Keratinocyte (primary cell): ENCODE data around the gene SOCS1. TPM values are rescaled to one million over a fixed set of nuclear protein-coding genes. Genes with fewer than 3 reads are reported as not detected.

Experiments used
- DNase-seq: peaks from one replicate; pipeline ENCODE4 v3.0.0-alpha.2; 2011; ENCODE audit warnings: low read depth, missing footprints, low spot score
- FAIRE-seq: peaks from 2 replicates; lab custom pipeline; 2011; peaks lifted over from hg19 to GRCh38; lab: Jason Lieb, UNC
- H2AFZ ChIP-seq: 2 replicates; pipeline ENCODE4 v1.6.0; 2012; ENCODE audit warnings: low read length, control low read depth, inconsistent platforms; ENCODE audit not compliant: control insufficient read depth
- H3K27ac ChIP-seq: 2 replicates; pipeline ENCODE4 v1.5.1; 2011; ENCODE audit warnings: low read length; ENCODE audit not compliant: control insufficient read depth, insufficient read depth
- H3K27me3 ChIP-seq: 3 replicates; pipeline ENCODE4 v1.6.0; 2011; ENCODE audit warnings: low read length; ENCODE audit not compliant: control insufficient read depth, insufficient read depth; ENCODE audit errors: extremely low read depth
- H3K36me3 ChIP-seq, 2 experiments: 2 replicates in 1 of 2; 3 replicates in 1 of 2; pipeline ENCODE4 v1.5.1; 2011; ENCODE audit warnings: low read length in 2 of 2, mild to moderate bottlenecking in 1 of 2; ENCODE audit not compliant: control insufficient read depth in 2 of 2, insufficient read depth in 2 of 2; ENCODE audit errors: extremely low read depth in 1 of 2
- H3K4me1 ChIP-seq: 3 replicates; pipeline ENCODE4 v1.5.1; 2011; ENCODE audit warnings: low read length; ENCODE audit not compliant: control insufficient read depth, insufficient read depth; ENCODE audit errors: extremely low read depth
- H3K4me2 ChIP-seq: 3 replicates; pipeline ENCODE4 v1.6.0; 2011; ENCODE audit warnings: low read depth, low read length; ENCODE audit not compliant: control insufficient read depth, insufficient read depth; ENCODE audit errors: extremely low read depth
- H3K4me3 ChIP-seq, 3 experiments: fragments of 200-600 bp in 1 of 3; sonication (generic) in 1 of 3; 2 replicates in 2 of 3; 3 replicates in 1 of 3; pipeline ENCODE4 v1.5.1; 2011 to 2016; ENCODE audit warnings: low read length in 3 of 3, mild to moderate bottlenecking in 3 of 3, control low read depth in 2 of 3, inconsistent platforms in 1 of 3, low read depth in 1 of 3, mixed read lengths in 1 of 3, mixed run types in 1 of 3, moderate library complexity in 1 of 3; ENCODE audit not compliant: control insufficient read depth in 2 of 3, insufficient read depth in 2 of 3; ENCODE audit errors: extremely low read depth in 1 of 3
- H3K79me2 ChIP-seq: 2 replicates; pipeline ENCODE4 v1.6.0; 2012; ENCODE audit warnings: low read length; ENCODE audit not compliant: control insufficient read depth, insufficient read depth
- H3K9ac ChIP-seq: 3 replicates; pipeline ENCODE4 v1.6.0; 2011; ENCODE audit warnings: low read length; ENCODE audit not compliant: control insufficient read depth, insufficient read depth; ENCODE audit errors: extremely low read depth
- H3K9me1 ChIP-seq: 3 replicates; pipeline ENCODE4 v1.6.0; 2011; ENCODE audit warnings: low read length; ENCODE audit not compliant: control insufficient read depth, insufficient read depth; ENCODE audit errors: extremely low read depth
- H3K9me3 ChIP-seq: 2 replicates; pipeline ENCODE4 v1.5.1; 2012; ENCODE audit warnings: low read depth, low read length; ENCODE audit not compliant: control insufficient read depth
- H4K20me1 ChIP-seq: 3 replicates; pipeline ENCODE4 v1.6.0; 2011; ENCODE audit warnings: low read length; ENCODE audit not compliant: control insufficient read depth, insufficient read depth; ENCODE audit errors: extremely low read depth
- EZH2 ChIP-seq: IDR thresholded peaks from one replicate; pipeline ENCODE4 v1.6.1; 2012; ENCODE audit warnings: inconsistent platforms, mild to moderate bottlenecking, low read length, moderate library complexity
- dilution Hi-C: fragments of 300-500 bp; cut with MboI; formaldehyde crosslinking; loops from one replicate; pipeline ENCODE4 v1.7.0; 2020; ENCODE audit warnings: low sequenced_read_pairs; ENCODE audit not compliant: extremely low pct_ligation_motif_present
- polyA plus RNA-seq, 5 experiments: library from polyadenylated mRNA; depleted of rRNA in 3 of 5; stranded (reverse) in 3 of 5; stranded (forward) in 1 of 5; unstranded in 1 of 5; fragments of >200 nt; gene quantifications; 1 replicate in 1 of 5; 2 replicates in 3 of 5; 3 replicates in 1 of 5; pipeline versions ENCODE4 v1.2.1 to v1.2.3, GENCODE V29; 2011 to 2012; ENCODE audit warnings: missing spikeins in 2 of 5, low read depth in 1 of 5, low replicate concordance in 1 of 5
- TF ChIP-seq, protein P1 (sequence below), 3 experiments: IDR thresholded peaks in 1 of 3; conservative IDR thresholded peaks in 1 of 3; optimal IDR thresholded peaks in 1 of 3; 2 replicates in 2 of 3; 3 replicates in 1 of 3; pipeline versions ENCODE3 to v1.5.1; 2011; ENCODE audit warnings: low read length in 3 of 3, mild to moderate bottlenecking in 3 of 3, moderate library complexity in 2 of 3, control low read depth in 1 of 3, inconsistent platforms in 1 of 3; ENCODE audit not compliant: insufficient read depth in 2 of 3; ENCODE audit errors: extremely low read depth in 1 of 3

SOCS1 gene
- polyA plus RNA-seq, 1 donor (not counting 4 experiments of a cell fraction or from before 2014, with no cell fraction given): 0.98 TPM

DNA sequence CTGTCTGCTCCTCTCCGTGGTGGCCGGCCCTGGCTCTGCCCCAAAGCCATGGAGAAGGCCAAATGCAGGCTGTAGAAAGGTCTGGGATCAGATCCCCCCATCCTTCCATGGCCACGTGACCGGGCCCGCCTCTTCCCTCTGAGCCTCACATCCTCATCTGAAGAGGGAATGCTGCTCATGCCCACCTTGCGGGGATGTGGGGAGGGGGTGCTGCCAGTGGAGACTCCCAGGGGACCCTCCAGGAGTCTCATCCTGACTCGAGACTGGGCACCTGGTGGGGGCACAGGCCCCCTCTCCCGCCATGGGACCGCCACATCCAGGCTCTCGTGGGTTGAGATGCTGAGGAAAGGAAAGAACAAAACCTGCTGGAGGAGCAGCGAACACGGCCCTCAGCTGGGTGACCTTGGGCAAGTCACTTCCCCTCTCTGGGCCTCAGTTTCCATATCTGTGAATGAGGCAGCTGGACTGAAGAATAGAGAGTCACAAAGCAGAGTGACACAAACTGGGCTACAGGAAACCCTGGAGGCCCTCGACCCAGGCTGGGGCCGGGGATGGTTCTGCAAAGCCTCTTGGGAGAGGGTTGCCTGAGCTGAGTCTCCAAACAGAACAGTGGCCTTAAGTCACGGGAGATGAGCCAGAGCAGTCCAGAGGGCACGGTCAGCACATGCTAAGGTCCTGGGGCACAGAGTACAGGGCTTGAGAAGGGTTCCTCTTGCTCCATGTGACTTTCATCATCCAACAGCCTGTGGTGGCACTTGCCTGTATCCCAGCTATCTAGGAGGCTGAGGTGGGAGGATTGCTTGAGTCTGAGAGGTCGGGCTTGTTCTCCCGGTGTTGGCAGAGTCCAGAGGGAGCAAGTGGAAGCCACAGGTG is 30.1 kb downstream of the SOCS1 start:
- no peak for FAIRE-seq
- no peak overlapping the region for H3K9ac ChIP-seq
- H4K20me1 ChIP-seq: no peaks in the 10 kb centered on the region
- dilution Hi-C loops: no loop called here
- no peak overlapping the region for H3K4me3 ChIP-seq
- no peak for DNase-seq
- H3K79me2 ChIP-seq: no peaks in the 10 kb centered on the region
- TF ChIP-seq, protein P1, sequence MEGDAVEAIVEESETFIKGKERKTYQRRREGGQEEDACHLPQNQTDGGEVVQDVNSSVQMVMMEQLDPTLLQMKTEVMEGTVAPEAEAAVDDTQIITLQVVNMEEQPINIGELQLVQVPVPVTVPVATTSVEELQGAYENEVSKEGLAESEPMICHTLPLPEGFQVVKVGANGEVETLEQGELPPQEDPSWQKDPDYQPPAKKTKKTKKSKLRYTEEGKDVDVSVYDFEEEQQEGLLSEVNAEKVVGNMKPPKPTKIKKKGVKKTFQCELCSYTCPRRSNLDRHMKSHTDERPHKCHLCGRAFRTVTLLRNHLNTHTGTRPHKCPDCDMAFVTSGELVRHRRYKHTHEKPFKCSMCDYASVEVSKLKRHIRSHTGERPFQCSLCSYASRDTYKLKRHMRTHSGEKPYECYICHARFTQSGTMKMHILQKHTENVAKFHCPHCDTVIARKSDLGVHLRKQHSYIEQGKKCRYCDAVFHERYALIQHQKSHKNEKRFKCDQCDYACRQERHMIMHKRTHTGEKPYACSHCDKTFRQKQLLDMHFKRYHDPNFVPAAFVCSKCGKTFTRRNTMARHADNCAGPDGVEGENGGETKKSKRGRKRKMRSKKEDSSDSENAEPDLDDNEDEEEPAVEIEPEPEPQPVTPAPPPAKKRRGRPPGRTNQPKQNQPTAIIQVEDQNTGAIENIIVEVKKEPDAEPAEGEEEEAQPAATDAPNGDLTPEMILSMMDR (optimal IDR thresholded peaks at IDR 0.05 in 1 of 3, IDR thresholded peaks at IDR 0.05 in 1 of 3, conservative IDR thresholded peaks at IDR 0.05 in 1 of 3; ENCODE audit: extremely low read depth in 1 of 3, insufficient read depth in 2 of 3, low read length in 3 of 3): no peak
- no peak for TF ChIP-seq EZH2
- H3K36me3 ChIP-seq: no peaks in the 10 kb centered on the region
- H2AFZ ChIP-seq: no peak overlapping the region
- H3K27me3 ChIP-seq: no peaks in the 10 kb centered on the region
- H3K9me1 ChIP-seq: no peaks in the 10 kb centered on the region
- no peaks in the 10 kb centered on the region for H3K9me3 ChIP-seq
- H3K4me1 ChIP-seq: no peaks in the 10 kb centered on the region
- no peak overlapping the region for H3K27ac ChIP-seq
- no peak overlapping the region for H3K4me2 ChIP-seq

DNA sequence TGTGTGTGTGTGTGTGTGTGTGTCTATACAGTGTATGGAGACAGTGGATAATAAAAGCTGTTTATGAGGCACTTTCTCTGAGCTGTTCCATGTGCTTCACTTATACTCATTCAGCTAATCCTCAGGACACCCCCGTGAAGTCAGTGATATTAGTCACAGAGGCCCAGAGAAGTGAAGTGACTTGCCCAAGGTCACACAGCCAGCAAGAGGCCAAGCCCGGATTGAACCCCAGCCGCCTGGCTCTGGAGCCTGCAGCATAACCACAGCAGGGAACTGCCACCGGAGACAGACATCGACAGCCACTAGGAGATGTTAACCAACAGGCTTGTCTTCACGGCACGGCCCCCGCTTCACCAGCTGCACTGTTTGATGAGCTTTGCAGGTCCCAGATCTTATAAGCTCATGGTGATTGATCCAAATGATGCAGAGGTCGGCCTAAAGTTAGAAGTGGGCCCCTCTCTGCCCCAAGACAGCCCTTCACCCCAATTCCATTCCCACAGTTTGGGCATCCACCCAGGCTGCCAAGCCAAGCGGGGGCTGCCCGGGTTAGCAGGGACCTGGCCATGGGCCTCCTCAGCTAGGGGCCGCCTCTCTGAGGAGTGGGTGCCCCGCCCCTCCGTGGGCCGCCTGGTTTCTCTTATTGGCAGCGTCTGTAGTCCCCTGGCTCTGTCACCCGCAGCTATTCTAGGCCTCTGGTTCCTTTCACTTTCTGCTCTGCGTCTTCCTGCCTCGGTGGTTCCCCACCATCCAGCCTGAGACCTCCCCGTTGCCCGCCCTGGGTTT is 30.9 kb downstream of the SOCS1 start:
- dilution Hi-C loops: no loop called here
- Histone ChIP-seq H3K4me1 (no peaks in the 10 kb centered on the region), H3K79me2 (no peaks in the 10 kb centered on the region), H3K4me2 (no peak overlapping the region), H3K9ac (no peak overlapping the region), H2AFZ (no peak overlapping the region), H3K27me3 (no peaks in the 10 kb centered on the region), H3K36me3 (no peaks in the 10 kb centered on the region), H3K9me1 (no peaks in the 10 kb centered on the region), H3K27ac (no peak overlapping the region), H3K9me3 (no peaks in the 10 kb centered on the region), H3K4me3 (no peak overlapping the region), H4K20me1 (no peaks in the 10 kb centered on the region)
- DNase-seq (no peak), FAIRE-seq (no peak)
- TF ChIP-seq, protein P1 (optimal IDR thresholded peaks at IDR 0.05 in 1 of 3, IDR thresholded peaks at IDR 0.05 in 1 of 3, conservative IDR thresholded peaks at IDR 0.05 in 1 of 3; ENCODE audit: extremely low read depth in 1 of 3, insufficient read depth in 2 of 3, low read length in 3 of 3): no peak
- no peak for TF ChIP-seq EZH2
